SK-N-SH (cell line): ENCODE results near the gene CHRM4. TPM values are rescaled to one million over a fixed set of nuclear protein-coding genes. Genes with fewer than 3 reads are reported as not detected.

Experiments used
- CTCF ChIA-PET: fragments of 300-600, 350-600 bp; formaldehyde crosslinking; extraction: SDS; loops from one replicate; lab custom pipeline; 2021; lab: Yijun Ruan, JAX
- POLR2A ChIA-PET: fragments of 350-600 bp; sonication (Branson Sonifier 250); formaldehyde crosslinking; extraction: SDS; loops from one replicate; lab custom pipeline; 2020; ENCODE audit warnings: antibody characterized with exemption, inconsistent platforms; lab: Yijun Ruan, JAX
- DNase-seq: peaks from one replicate; pipeline ENCODE4 v3.0.0; 2012
- H2AFZ ChIP-seq: fragments of 200-600 bp; sonication (generic); 2 replicates; pipeline ENCODE4 v1.8.1; 2016; ENCODE audit warnings: antibody characterized with exemption, mild to moderate bottlenecking, low read depth
- H3F3A ChIP-seq: fragments of 200-600 bp; sonication (generic); replicated peaks from 2 replicates; pipeline ENCODE3; 2016; ENCODE audit warnings: antibody characterized with exemption, mild to moderate bottlenecking; ENCODE audit not compliant: insufficient read depth
- H3K27ac ChIP-seq, 2 experiments: fragments of 200-500 bp in 1 of 2; fragments of 200-600 bp in 1 of 2; sonication (Bioruptor generic) in 1 of 2; sonication (generic), shearing (Covaris generic) in 1 of 2; 2 replicates each; pipeline versions ENCODE4 v1.5.1 to v1.6.1; 2014 to 2016; ENCODE audit warnings: low read depth in 2 of 2, inconsistent platforms in 1 of 2, low read length in 1 of 2, mild to moderate bottlenecking in 1 of 2, mixed read lengths in 1 of 2
- H3K27me3 ChIP-seq: fragments of 200-600 bp; sonication (generic), shearing (Covaris generic); 2 replicates; pipeline ENCODE4 v1.6.1; 2016; ENCODE audit warnings: mixed run types; ENCODE audit not compliant: insufficient read depth
- H3K36me3 ChIP-seq, 2 experiments: fragments of 200-500 bp in 1 of 2; fragments of 200-600 bp in 1 of 2; sonication (Bioruptor generic) in 1 of 2; sonication (generic) in 1 of 2; replicated peaks in 1 of 2; 2 replicates each; pipeline versions ENCODE3 to v1.5.1; 2014 to 2016; ENCODE audit warnings: low read length in 1 of 2, mild to moderate bottlenecking in 1 of 2; ENCODE audit not compliant: insufficient read depth in 2 of 2, control insufficient read depth in 1 of 2
- H3K4me1 ChIP-seq, 2 experiments: fragments of 200-500 bp in 1 of 2; fragments of 200-600 bp in 1 of 2; sonication (Bioruptor generic) in 1 of 2; sonication (generic), shearing (Covaris generic) in 1 of 2; 2 replicates each; pipeline versions ENCODE4 v1.5.1 to v1.6.1; 2014 to 2016; ENCODE audit warnings: low read depth in 1 of 2, low read length in 1 of 2, mixed run types in 1 of 2; ENCODE audit not compliant: insufficient read depth in 2 of 2, control insufficient read depth in 1 of 2
- H3K4me2 ChIP-seq: fragments of 200-600 bp; sonication (generic), shearing (Covaris generic); 2 replicates; pipeline ENCODE4 v1.6.1; 2017; ENCODE audit warnings: mixed run types
- H3K4me3 ChIP-seq, 2 experiments: fragments of 200-500 bp in 1 of 2; fragments of 200-600 bp in 1 of 2; sonication (Bioruptor generic) in 1 of 2; sonication (generic), shearing (Covaris generic) in 1 of 2; 2 replicates each; pipeline versions ENCODE4 v1.5.1 to v1.8.1; 2014 to 2016; ENCODE audit warnings: low read depth in 2 of 2, inconsistent platforms in 1 of 2, low read length in 1 of 2, mild to moderate bottlenecking in 1 of 2, mixed read lengths in 1 of 2, moderate library complexity in 1 of 2
- H3K79me2 ChIP-seq: fragments of 200-600 bp; sonication (generic); 2 replicates; pipeline ENCODE4 v1.8.1; 2017; ENCODE audit warnings: mild to moderate bottlenecking; ENCODE audit not compliant: insufficient read depth
- H3K9ac ChIP-seq: fragments of 200-600 bp; sonication (generic); 2 replicates; pipeline ENCODE4 v1.6.1; 2017; ENCODE audit warnings: mixed run types
- H3K9me2 ChIP-seq: fragments of 200-600 bp; sonication (generic); 2 replicates; pipeline ENCODE4 v1.6.1; 2017; ENCODE audit warnings: mixed run types
- H3K9me3 ChIP-seq: fragments of 200-600 bp; sonication (generic); 2 replicates; pipeline ENCODE4 v1.6.1; 2017; ENCODE audit warnings: mixed run types, mild to moderate bottlenecking, moderate library complexity
- H4K20me1 ChIP-seq: fragments of 200-600 bp; sonication (generic); 2 replicates; pipeline ENCODE4 v1.6.1; 2017; ENCODE audit warnings: mild to moderate bottlenecking, mixed run types; ENCODE audit not compliant: insufficient read depth
- EP300 ChIP-seq, 2 experiments: IDR thresholded peaks; 2 replicates each; pipeline versions ENCODE4 v1.4.0 to v1.6.1; 2012; ENCODE audit warnings: borderline replicate concordance in 1 of 2, low read depth in 1 of 2, low read length in 1 of 2
- EZH2phosphoT487 ChIP-seq: fragments of 200-600 bp; sonication (generic); IDR thresholded peaks from 2 replicates; pipeline ENCODE4 v1.6.1; 2017; ENCODE audit warnings: low read depth, mixed run types, mild to moderate bottlenecking, antibody characterized with exemption, moderate library complexity, borderline replicate concordance
- FOSL2 ChIP-seq: IDR thresholded peaks from 2 replicates; pipeline ENCODE4 v1.4.0; 2012; ENCODE audit warnings: low read depth, mild to moderate bottlenecking, moderate library complexity, borderline replicate concordance
- FOXJ3 ChIP-seq: sonication (generic); formaldehyde crosslinking; IDR thresholded peaks from 2 replicates; pipeline ENCODE4 v1.5.1; 2020; ENCODE audit warnings: mild to moderate bottlenecking, missing genetic modification reagents
- GABPA ChIP-seq: IDR thresholded peaks from 2 replicates; pipeline ENCODE4 v1.4.0; 2012; ENCODE audit warnings: low read depth, mild to moderate bottlenecking
- MEF2A ChIP-seq: IDR thresholded peaks from 2 replicates; pipeline ENCODE4 v1.4.0; 2012; ENCODE audit warnings: low read depth, borderline replicate concordance
- NFIC ChIP-seq: IDR thresholded peaks from 2 replicates; pipeline ENCODE4 v1.4.0; 2012; ENCODE audit warnings: borderline replicate concordance
- NRF1 ChIP-seq: IDR thresholded peaks from 2 replicates; pipeline ENCODE4 v1.6.1; 2012; ENCODE audit warnings: low read depth, mild to moderate bottlenecking, low read length
- PBX3 ChIP-seq: IDR thresholded peaks from 2 replicates; pipeline ENCODE4; 2012
- POLR2AphosphoS5 ChIP-seq: IDR thresholded peaks from 2 replicates; pipeline ENCODE4 v1.6.1; 2012; ENCODE audit warnings: low read depth, low read length
- REST ChIP-seq: IDR thresholded peaks from 2 replicates; pipeline ENCODE4 v1.6.1; 2012; ENCODE audit warnings: mild to moderate bottlenecking, low read depth, low read length, moderate library complexity
- SIN3A ChIP-seq: IDR thresholded peaks from 2 replicates; pipeline ENCODE4 v1.6.1; 2012; ENCODE audit warnings: low read depth, mild to moderate bottlenecking, low read length, moderate library complexity, borderline replicate concordance
- SMC3 ChIP-seq: IDR thresholded peaks from 2 replicates; pipeline ENCODE4 v1.6.1; 2012; ENCODE audit warnings: low read depth, low read length, improper control_type of control experiment
- TCF12 ChIP-seq: IDR thresholded peaks from 2 replicates; pipeline ENCODE4 v1.4.0; 2012
- USF1 ChIP-seq: IDR thresholded peaks from 2 replicates; pipeline ENCODE4 v1.4.0; 2012; ENCODE audit warnings: low read depth, borderline replicate concordance
- WGBS: methylation state at CpG from one replicate; pipeline ENCODE4 v1.1.6; 2017; ENCODE audit warnings: low lambda C conversion rate; 5-methylcytosine and 5-hydroxymethylcytosine counted together
- polyA plus RNA-seq, 3 experiments: library from polyadenylated mRNA; depleted of rRNA; stranded (reverse); fragments of >200 nt; gene quantifications; 2 replicates each; pipeline ENCODE4 v1.2.3, GENCODE V29; 2012
- TF ChIP-seq, protein P1 (sequence below): IDR thresholded peaks from 2 replicates; pipeline ENCODE4 v1.4.0; 2012; ENCODE audit warnings: low read depth
- TF ChIP-seq, protein P2 (sequence below): fragments of 150-350 bp; IDR thresholded peaks from 2 replicates; pipeline ENCODE4 v1.6.1; 2017; ENCODE audit warnings: antibody characterized with exemption, low read length, low read depth, borderline replicate concordance

The CHRM4 gene
- polyA plus RNA-seq, 1 of the 3 experiments (the other 2 are of a cell fraction), result 0.26 TPM

DNA sequence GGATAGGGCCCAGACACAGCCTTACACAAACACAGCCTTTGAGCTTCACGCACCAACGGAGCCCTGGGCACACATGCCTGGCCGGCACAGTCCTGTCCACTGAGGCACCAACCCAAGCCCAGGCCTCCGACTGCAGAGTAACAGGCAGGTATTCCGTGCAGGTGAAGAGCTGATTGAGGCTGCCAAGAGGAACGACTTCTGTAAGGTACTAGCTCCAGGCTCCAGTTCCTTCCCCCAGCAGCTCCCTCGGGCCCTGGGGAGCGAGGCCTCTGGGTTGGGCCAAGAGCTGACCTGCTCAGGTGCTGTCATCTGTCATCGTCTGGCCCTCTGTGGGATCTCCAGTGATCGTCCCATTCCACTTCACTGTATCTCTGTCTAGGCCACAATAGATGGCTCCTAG lies 13.3 kb downstream of the CHRM4 start:
- Histone ChIP-seq H3K27ac (no peak overlapping the region; a peak in 1 of 4 replicates), H3K4me1 (peaks cover 10 to 21% of the 10 kb centered on the region in 2 experiments; a peak in 2 of 4 replicates), H3K27me3 (no peaks in the 10 kb centered on the region), H3K9me3 (no peaks in the 10 kb centered on the region), H2AFZ (no peak overlapping the region), H3K79me2 (no peaks in the 10 kb centered on the region; the same call in 1 of the 2 replicates), H3K36me3 (peaks cover 0 to 20% of the 10 kb centered on the region in 2 experiments), H4K20me1 (no peaks in the 10 kb centered on the region), H3K9me2 (no peaks in the 10 kb centered on the region), H3F3A (peaks cover 3% of the 10 kb centered on the region), H3K4me3 (no peak overlapping the region), H3K4me2 (no peak overlapping the region), H3K9ac (no peak overlapping the region)
- DNase-seq, result no peak
- TF ChIP-seq, protein P1, sequence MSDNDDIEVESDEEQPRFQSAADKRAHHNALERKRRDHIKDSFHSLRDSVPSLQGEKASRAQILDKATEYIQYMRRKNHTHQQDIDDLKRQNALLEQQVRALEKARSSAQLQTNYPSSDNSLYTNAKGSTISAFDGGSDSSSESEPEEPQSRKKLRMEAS, result no peak
- TF ChIP-seq EP300 (IDR thresholded peaks at IDR 0.05; ENCODE audit: borderline replicate concordance in 1 of 2, low read depth in 1 of 2, low read length in 1 of 2), result no peak
- no peak for TF ChIP-seq FOSL2
- TF ChIP-seq GABPA, result no peak
- TF ChIP-seq NRF1, result no peak
- no peak for TF ChIP-seq POLR2AphosphoS5
- TF ChIP-seq NFIC, result no peak
- no peak for TF ChIP-seq SIN3A
- POLR2A ChIA-PET, result no interaction called here
- CTCF ChIA-PET, result interaction anchor here (0.9 to 5.3 kb wide), 8 partner anchors 10 to 32 kb away, joined by 3 to 47 read pairs (median 4); partner anchors contain the start of genes CHRM4 and DGKZ
- 100% methylated on average over 6 of the region's 10 CpGs for WGBS

GRCh38 chr11:46377831-46378230 lies 13.7 kb downstream of the CHRM4 start:
- peaks cover 8 to 16% of the 10 kb centered on the region in 2 experiments; a peak in 2 of 4 replicates for H3K4me1 ChIP-seq
- ChIA-PET POLR2A (no interaction called here), CTCF (interaction anchor here (0.9 to 5.3 kb wide), 7 partner anchors 10 to 32 kb away, joined by 3 to 47 read pairs (median 5); partner anchors contain the start of genes CHRM4 and DGKZ)
- DNase-seq, result no peak
- H3K4me2 ChIP-seq, result no peak overlapping the region
- peaks cover 3% of the 10 kb centered on the region for H3F3A ChIP-seq
- H3K27me3 ChIP-seq, result no peaks in the 10 kb centered on the region
- H3K9me3 ChIP-seq, result no peaks in the 10 kb centered on the region
- TF ChIP-seq GABPA (no peak), SMC3 (no peak), FOXJ3 (no peak), PBX3 (no peak), USF1 (no peak), REST (no peak), FOSL2 (no peak), TCF12 (no peak), EZH2phosphoT487 (no peak), EP300 (IDR thresholded peaks at IDR 0.05; ENCODE audit: borderline replicate concordance in 1 of 2, low read depth in 1 of 2, low read length in 1 of 2) (no peak), SIN3A (no peak), MEF2A (no peak)
- TF ChIP-seq, protein P1, result no peak
- TF ChIP-seq, protein P2, sequence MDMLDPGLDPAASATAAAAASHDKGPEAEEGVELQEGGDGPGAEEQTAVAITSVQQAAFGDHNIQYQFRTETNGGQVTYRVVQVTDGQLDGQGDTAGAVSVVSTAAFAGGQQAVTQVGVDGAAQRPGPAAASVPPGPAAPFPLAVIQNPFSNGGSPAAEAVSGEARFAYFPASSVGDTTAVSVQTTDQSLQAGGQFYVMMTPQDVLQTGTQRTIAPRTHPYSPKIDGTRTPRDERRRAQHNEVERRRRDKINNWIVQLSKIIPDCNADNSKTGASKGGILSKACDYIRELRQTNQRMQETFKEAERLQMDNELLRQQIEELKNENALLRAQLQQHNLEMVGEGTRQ, result no peak
- WGBS, result 100% methylated on average over 2 of the region's 5 CpGs
- H3K79me2 ChIP-seq, result no peaks in the 10 kb centered on the region; the same call in 1 of the 2 replicates
- H3K36me3 ChIP-seq, result peaks cover 0 to 20% of the 10 kb centered on the region in 2 experiments
- H3K4me3 ChIP-seq, result no peak overlapping the region
- H2AFZ ChIP-seq, result no peak overlapping the region
- H3K27ac ChIP-seq, result no peak overlapping the region
- no peaks in the 10 kb centered on the region for H4K20me1 ChIP-seq
- H3K9me2 ChIP-seq, result no peaks in the 10 kb centered on the region
- no peak overlapping the region for H3K9ac ChIP-seq
